ENCODE measurements around the gene TRAFD1.

Gene TRAFD1

DNA sequence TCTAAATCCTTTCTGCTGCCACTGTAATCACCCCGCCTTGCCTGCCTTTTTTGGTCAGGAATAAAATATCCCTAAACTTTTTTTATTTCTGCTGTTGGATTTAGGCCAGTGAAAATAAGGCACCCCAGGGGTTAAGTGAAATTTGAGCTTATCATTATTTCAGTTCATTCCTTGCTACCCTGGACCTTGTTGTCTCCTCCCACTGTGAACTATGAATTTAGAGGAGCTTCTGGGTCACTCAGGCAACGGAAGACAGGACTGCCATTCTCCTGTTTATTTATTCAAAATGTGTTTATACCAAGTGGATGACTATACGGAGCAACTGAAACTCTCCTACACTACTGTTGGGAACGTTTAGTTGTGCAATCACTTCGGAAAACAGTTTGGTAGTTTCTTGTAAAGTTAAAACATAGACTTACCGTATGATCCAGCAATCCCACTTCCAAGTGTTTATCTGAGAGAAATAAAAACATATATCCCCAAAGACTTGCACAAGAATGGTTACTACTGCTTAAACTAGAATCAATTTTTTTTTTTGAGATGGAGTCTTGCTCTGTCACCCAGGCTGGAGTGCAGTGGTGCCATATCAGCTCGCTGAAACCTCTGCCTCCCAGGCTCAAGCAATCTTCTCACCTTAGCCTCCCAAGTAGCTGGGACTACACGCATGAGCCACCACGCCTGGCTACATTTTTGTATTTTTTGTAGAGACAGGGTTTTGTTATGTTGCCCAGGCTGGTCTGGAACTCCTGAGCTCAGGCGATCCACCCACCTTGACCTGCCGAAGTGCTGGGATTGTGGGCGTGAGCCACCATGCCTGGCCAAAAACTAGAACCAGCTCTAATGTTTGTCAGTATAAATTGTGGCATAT is 2.3 kb upstream of the TRAFD1 start:
- no peak overlapping the region for H3K27ac ChIP-seq
- no peak for TF ChIP-seq ZFX (IDR thresholded peaks at IDR 0.05; ENCODE audit: borderline replicate concordance)
- TF ChIP-seq, protein P1, sequence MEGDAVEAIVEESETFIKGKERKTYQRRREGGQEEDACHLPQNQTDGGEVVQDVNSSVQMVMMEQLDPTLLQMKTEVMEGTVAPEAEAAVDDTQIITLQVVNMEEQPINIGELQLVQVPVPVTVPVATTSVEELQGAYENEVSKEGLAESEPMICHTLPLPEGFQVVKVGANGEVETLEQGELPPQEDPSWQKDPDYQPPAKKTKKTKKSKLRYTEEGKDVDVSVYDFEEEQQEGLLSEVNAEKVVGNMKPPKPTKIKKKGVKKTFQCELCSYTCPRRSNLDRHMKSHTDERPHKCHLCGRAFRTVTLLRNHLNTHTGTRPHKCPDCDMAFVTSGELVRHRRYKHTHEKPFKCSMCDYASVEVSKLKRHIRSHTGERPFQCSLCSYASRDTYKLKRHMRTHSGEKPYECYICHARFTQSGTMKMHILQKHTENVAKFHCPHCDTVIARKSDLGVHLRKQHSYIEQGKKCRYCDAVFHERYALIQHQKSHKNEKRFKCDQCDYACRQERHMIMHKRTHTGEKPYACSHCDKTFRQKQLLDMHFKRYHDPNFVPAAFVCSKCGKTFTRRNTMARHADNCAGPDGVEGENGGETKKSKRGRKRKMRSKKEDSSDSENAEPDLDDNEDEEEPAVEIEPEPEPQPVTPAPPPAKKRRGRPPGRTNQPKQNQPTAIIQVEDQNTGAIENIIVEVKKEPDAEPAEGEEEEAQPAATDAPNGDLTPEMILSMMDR (IDR thresholded peaks at IDR 0.05): no peak

DNA sequence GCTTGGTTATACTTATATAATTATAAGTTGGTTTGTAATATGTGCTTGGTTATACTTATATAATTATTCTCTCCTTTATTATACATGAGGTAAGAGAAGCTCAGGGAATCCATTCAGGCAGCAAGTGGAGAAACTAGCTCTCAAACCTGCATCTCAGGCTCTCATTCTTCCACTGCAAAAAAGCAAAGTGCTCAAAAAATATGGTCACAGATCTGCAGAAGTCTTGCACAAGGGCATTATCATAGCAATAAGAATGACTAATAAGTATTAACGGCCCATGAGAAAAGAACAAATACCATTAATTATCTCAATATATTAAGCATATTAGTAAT is 476 bp upstream of the TRAFD1 start:
- no peak overlapping the region for H3K27ac ChIP-seq
- TF ChIP-seq, protein P1 (IDR thresholded peaks at IDR 0.05): no peak
- TF ChIP-seq ZFX (IDR thresholded peaks at IDR 0.05; ENCODE audit: borderline replicate concordance): no peak

DNA sequence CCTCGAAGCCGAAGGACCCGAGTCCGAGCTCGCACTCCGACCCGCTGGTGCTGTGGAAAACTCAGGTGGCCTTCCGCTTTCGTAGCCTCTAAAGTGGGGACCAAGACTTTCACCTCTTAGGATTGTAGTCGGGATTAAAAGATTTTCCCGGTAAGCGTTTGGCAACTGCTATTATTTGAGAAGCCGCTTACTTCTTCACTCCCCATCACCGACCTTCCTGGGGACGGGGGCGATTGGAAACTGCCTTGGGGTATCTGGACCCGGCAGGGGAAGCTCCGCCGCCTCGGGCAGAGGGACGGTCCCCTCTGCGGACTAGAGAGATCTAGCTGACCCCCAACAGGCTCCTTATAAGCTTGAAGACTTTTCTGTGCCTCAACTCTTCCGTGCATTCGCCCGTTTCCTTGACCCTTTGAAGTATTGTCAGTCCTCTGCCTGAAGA is 659 bp downstream of the TRAFD1 start:
- H3K27ac ChIP-seq: peak overlapping the region; percentile 75
- TF ChIP-seq ZFX (IDR thresholded peaks at IDR 0.05; ENCODE audit: borderline replicate concordance): no peak

DNA sequence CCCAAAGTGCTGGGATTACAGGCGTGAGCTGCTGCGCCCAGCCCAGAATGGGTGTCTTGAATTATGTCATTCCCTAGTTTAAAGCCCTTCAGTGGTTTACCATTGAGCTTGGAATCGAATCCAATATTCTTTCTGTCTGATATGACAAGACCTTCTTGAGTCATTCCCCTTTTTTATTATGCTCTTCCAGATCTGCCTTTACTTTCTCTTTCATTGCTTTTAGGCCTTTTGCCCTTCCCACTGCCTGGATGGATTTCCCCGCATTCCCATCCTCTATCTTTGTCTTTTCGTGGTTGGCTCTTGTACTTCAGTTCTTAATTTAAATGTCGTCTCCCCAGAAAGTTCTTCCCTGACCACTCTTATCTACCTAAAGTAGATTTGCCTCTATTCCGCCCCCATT is 1.6 kb downstream of the TRAFD1 start:
- TF ChIP-seq, protein P1 (IDR thresholded peaks at IDR 0.05): no peak
- no peak for TF ChIP-seq ZFX (IDR thresholded peaks at IDR 0.05; ENCODE audit: borderline replicate concordance)
- no peak overlapping the region for H3K27ac ChIP-seq

DNA sequence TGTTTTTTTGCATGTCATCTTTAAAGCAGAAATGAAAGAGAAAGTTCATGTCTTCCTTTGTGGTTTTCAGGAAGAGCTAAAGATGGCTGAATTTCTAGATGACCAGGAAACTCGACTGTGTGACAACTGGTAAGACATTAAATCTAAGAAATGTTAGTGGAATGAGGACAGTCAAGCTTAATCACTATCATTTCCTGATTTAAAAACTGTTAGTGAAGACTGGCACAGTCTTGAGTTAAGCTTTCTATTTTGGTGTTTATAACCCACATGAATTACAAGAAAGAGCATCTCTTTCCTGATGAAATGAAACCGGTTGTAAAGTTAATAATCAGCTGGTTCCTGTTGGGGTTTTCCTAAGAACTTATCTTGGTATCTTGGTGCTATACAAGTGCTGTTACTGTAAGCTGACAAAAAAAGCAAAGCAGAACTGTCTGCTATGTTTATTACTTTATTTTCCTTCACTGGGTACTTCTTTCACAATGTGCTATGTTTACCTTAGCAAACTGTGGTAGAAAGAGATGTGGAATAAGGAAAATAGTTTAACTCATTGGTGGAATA is 5.2 kb downstream of the TRAFD1 start:
- H3K27ac ChIP-seq: no peak overlapping the region
- TF ChIP-seq ZFX (IDR thresholded peaks at IDR 0.05; ENCODE audit: borderline replicate concordance): no peak
- TF ChIP-seq, protein P1 (IDR thresholded peaks at IDR 0.05): no peak

DNA sequence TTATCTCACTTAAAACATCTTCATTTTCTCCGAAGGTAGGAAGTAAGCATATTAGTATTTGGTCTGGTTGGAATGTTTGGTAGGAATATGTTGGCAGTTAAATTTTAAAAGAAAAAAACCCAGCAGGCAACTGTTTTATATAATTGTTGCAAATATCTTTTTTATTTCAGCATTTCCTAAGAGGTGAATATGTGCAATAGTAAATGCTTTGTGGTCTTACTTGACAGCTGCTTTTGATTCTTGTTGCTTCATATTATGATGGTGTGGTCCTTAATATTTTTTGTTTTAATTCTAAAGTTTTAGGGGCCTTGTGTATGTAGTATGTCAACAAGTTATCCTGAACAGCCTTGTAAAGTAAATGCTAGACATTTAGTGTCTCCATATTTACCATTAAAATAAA is 6.3 kb downstream of the TRAFD1 start:
- no peak overlapping the region for H3K27ac ChIP-seq
- TF ChIP-seq, protein P1 (IDR thresholded peaks at IDR 0.05): no peak
- no peak for TF ChIP-seq ZFX (IDR thresholded peaks at IDR 0.05; ENCODE audit: borderline replicate concordance)

DNA sequence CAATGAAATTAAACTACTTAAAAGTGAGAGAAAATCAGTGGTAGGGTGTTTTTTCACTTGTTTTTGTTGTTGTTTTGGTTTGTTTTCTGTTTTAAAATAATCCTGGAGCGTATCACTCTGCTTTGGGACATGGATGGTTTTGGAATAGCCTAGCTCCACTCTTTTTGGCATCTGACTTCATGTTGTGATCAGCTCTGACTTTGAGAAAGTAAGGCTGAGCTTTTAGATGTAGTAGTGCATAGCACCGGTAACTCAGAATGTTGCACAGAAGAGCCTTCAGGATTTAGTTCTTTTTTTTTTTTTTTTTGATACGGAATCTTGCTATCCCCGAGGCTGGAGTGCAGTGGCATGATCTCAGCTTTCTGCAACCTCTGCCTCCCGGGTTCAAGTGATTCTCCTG is 8.1 kb downstream of the TRAFD1 start:
- TF ChIP-seq, protein P1 (IDR thresholded peaks at IDR 0.05): no peak
- TF ChIP-seq ZFX (IDR thresholded peaks at IDR 0.05; ENCODE audit: borderline replicate concordance): no peak

More for the DNA sequence above, 8.1 kb downstream of the TRAFD1 start:
- peak overlapping the region; percentile 17; the same call in 1 of the 2 replicates for H3K27ac ChIP-seq
